ENCODE results near the gene RNF225.
"Not testable (repeated sequence)": the region's sequence is repeated elsewhere in the genome, so short reads cannot be mapped to it uniquely, and the experiment has no call there.

The RNF225 gene

GRCh38 chr19:58387338-58388174 is 7.9 kb upstream of the RNF225 start:
- DNase-seq = peak; percentile 8

GRCh38 chr19:58388175-58388526 is 7.3 kb upstream of the RNF225 start:
- DNase-seq = no peak

DNA sequence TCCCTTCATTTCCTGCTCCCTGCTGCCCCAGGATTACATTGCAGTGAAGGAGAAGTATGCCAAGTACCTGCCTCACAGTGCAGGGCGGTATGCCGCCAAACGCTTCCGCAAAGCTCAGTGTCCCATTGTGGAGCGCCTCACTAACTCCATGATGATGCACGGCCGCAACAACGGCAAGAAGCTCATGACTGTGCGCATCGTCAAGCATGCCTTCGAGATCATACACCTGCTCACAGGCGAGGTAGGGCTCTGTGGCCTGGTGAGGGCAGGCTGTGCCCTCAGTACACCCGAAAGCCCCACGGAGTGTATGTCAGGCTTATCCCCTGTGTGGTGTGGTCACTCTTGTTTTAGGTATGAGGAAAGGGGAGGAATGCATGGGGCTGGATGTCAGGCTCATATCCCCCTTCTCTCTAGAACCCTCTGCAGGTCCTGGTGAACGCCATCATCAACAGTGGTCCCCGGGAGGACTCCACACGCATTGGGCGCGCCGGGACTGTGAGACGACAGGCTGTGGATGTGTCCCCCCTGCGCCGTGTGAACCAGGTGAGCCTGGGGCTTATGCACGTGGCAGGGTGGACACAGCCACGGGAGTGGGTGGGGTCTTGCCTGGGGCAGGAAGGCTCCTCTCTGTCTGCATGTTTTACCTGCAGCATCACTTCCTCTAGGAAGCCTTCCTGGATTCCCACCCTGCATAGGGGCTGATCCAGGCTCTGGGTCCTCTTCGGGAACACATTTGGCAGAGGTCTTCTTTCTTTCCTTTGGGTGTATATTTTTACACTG is 2.3 kb upstream of the RNF225 start:
- DNase-seq = no peak

- no peak for DNase-seq
Observed at GRCh38 chr19:58393725-58394033, 1.8 kb upstream of the RNF225 start.

GRCh38 chr19:58394821-58395219 is 636 bp upstream of the RNF225 start:
- DNase-seq = no peak

- DNase-seq = no peak
Observed at GRCh38 chr19:58395979-58396627, 647 bp downstream of the RNF225 start.

DNA sequence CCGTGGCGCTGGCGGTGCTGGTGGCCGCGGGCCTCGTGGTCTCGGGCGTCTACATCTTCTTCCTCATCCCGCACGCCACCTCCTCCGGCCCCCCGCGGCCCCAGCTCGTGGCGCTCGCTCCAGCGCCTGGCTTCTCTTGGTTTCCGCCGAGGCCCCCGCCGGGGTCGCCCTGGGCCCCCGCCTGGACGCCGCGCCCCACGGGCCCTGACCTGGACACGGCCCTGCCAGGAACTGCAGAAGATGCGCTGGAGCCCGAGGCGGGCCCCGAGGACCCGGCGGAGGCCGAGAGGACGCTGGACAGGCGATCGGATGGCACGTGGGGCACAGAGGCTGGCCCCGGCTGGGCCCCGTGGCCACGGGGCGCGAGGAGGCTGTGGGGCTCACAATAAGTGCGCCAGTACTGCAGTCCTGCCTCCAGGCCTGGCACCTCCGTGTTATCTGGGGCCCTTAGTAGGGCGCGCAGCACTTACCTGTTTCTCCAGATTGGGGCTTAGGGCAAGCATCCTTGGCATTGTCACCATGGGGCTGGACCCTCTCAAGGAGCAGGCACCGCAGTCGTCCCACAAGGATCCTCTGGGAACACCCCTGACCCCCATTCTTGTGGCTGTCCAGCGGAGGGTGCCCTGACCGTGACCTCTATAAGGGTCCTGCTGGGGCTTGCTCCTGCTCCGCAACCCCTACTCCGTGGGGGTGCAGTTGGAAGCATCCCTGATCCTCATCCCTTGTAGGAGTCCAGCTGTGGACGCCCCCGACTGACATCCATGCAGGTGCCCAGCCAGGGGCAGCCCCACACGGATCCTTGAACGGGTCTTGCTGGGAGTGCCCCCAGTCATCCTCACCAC is 1.5 kb downstream of the RNF225 start:
- no peak for DNase-seq

GRCh38 chr19:58397533-58398037 is 2.1 kb downstream of the RNF225 start:
- no peak for DNase-seq

- DNase-seq = no peak
Observed at GRCh38 chr19:58398087-58398486, 2.6 kb downstream of the RNF225 start.

DNA sequence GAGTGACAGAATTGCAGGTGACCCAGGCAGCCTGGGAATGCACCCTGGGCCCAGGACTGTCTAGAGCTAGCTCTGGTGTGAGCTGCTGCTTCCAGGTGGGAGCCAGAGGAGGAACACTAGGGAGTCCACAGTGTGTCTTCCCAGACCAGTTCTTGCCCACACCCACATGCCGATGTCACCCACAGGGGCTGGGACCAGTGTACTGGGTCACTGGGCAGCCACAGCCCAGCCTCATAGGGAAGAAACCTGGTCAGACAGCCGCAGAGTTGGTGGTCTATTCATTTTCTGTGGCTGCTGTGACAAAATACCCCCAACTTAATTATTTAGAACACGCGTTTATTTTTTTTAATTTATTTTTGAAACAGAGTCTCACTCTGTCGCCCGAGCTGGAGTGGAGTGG is 3.1 kb downstream of the RNF225 start:
- DNase-seq = no peak

- no peak for DNase-seq
Observed at GRCh38 chr19:58399903-58400302, 4.4 kb downstream of the RNF225 start.

DNA sequence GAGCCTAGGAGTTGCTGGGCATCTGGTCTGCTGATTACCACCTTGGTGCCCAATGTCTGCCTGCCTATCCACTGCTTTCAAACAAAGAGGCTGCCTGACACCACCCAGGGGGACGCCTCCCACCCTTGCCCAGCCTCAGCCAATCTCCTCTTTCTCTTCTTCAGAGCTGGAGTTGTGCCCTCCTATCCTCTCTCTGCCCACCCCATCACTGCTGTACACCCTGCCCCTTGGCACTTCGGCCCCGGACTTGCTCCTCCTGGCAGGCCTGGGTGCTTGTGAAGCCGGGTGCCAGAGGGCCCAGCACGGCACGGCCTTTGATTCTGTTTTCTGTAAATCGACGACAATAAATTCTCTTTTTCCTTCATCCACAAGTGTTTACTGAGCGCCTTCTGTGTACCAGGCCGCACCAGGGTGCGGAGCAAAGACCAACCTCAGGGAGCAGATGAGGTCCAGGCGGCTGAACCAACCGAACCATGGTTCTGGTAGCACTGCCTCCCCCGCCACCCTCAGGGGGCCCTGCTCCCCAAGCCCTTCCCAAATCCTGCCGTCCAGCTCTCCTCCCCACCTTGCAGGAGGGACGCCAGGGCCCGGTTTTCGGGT is 5.0 kb downstream of the RNF225 start:
- DNase-seq = peak; percentile 18

GRCh38 chr19:58400916-58401839 is 5.7 kb downstream of the RNF225 start:
- DNase-seq = peak; percentile 99

- no peak for DNase-seq
Observed at GRCh38 chr19:58401840-58402421, 6.5 kb downstream of the RNF225 start.

- DNase-seq = not testable (repeated sequence)
Observed at GRCh38 chr19:58403920-58404478, 8.5 kb downstream of the RNF225 start.

- DNase-seq = no peak
Observed at GRCh38 chr19:58406818-58407657, 11.6 kb downstream of the RNF225 start.

- no peak for DNase-seq
Observed at GRCh38 chr19:58407658-58408151, 12.2 kb downstream of the RNF225 start.

- DNase-seq = peak; percentile 95
Observed at GRCh38 chr19:58408152-58409009, 12.9 kb downstream of the RNF225 start, which contains the start of gene ZNF584. Gene ZNF584 (plus strand): TSS chr19:58408649. CDS start chr19:58409148, 499 bp downstream.
